Thoracic aorta (tissue), 2 donors: ENCODE measurements around the gene BMPR1A. TPM values are rescaled to one million over a fixed set of nuclear protein-coding genes. Genes with fewer than 3 reads are reported as not detected.

Source experiments
- ATAC-seq: fragments of 150-250 bp; one replicate; pipeline ENCODE4 v1.8.0; 2017; ENCODE audit warnings: low read depth; ENCODE audit not compliant: insufficient number of reproducible peaks, low FRiP score
- DNase-seq: peaks from one replicate; pipeline ENCODE4 v3.0.0-alpha.2; 2020; ENCODE audit warnings: low spot score
- H3K27ac ChIP-seq, 2 donors: fragments of 200-600 bp; sonication (generic); 1 replicate in 1 of 2; 2 replicates in 1 of 2; pipeline ENCODE4 v1.5.1; 2016; ENCODE audit warnings: mild to moderate bottlenecking in 2 of 2, moderate library complexity in 2 of 2
- H3K27me3 ChIP-seq: fragments of 200-600 bp; sonication (generic); replicated peaks from 2 replicates; pipeline ENCODE4 v1.6.0; 2016; ENCODE audit warnings: mild to moderate bottlenecking; ENCODE audit not compliant: insufficient read depth
- H3K36me3 ChIP-seq: fragments of 200-600 bp; sonication (generic); one replicate; pipeline ENCODE4 v1.5.1; 2016
- H3K4me1 ChIP-seq, 2 donors: fragments of 200-600 bp; sonication (generic); 1 replicate in 1 of 2; 2 replicates in 1 of 2; pipeline versions ENCODE4 v1.5.1 to v1.6.0; 2016; ENCODE audit warnings: low read depth in 2 of 2, mild to moderate bottlenecking in 1 of 2; ENCODE audit not compliant: control insufficient read depth in 1 of 2
- H3K4me3 ChIP-seq: fragments of 200-600 bp; sonication (generic); 2 replicates; pipeline ENCODE4 v1.5.1; 2016; ENCODE audit warnings: mild to moderate bottlenecking
- H3K9me3 ChIP-seq: fragments of 200-600 bp; sonication (generic); 2 replicates; pipeline ENCODE4 v1.5.1; 2016
- total RNA-seq, 2 donors: library from RNA; depleted of rRNA; stranded (reverse); fragments of >200 nt; gene quantifications; one replicate each; pipeline versions ENCODE4 v1.1.0 to v1.2.3, GENCODE V29; 2016
- TF ChIP-seq, protein P1 (sequence below): fragments of 200-600 bp; sonication (generic); IDR thresholded peaks from one replicate; pipeline ENCODE4 v1.5.1; 2019; ENCODE audit warnings: antibody characterized with exemption

BMPR1A gene
- total RNA-seq, 2 donors from 2014 or later, result 69.0 to 130 TPM

DNA sequence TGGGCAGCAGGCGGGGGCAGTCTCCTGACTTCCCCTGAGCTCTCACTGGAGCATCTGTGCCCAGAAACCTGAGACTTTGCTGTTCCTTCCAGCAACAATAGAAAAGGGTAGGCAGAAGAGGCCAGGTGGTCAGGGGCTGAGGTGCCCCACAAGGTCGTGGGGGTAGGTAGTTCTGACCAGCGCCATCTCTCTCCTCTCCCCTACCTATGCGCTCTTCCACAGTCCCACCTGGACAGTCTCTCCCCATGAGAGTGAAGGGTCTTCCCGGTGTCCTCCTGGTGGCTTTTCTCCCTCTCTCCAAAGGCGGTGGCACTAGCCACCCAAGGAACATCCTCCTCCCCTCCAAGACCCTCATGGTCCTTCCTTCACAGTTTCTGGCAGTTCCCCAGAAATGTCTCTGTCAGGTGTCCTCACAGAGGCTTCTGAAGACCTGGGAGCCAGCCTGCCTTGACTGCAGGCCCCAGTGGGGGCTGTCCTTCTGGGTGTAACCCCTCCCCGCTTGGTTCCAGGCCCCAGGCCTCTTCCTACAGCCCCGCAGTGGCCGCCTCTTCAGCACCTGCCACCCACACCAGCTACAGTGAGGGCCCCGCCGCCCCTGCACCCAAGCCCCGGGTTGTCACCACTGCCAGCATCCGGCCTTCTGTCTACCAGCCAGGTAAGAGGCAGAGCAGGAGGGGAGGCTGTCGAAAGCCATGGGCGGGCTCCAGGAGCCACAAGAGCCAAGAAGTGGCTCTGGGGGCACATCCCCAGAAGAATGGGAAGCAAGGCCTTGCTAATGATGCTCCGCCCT is 46.8 kb upstream of the BMPR1A start:
- no peak overlapping the region for H3K4me3 ChIP-seq
- H3K4me1 ChIP-seq, result peaks cover 6 to 18% of the 10 kb centered on the region in 2 donors
- H3K9me3 ChIP-seq, result no peaks in the 10 kb centered on the region
- no peaks in the 10 kb centered on the region for H3K27me3 ChIP-seq
- ATAC-seq (no peak), DNase-seq (no peak)
- H3K36me3 ChIP-seq, result peaks cover 28% of the 10 kb centered on the region
- H3K27ac ChIP-seq, result peak overlapping the region in 1 of 2 donors; percentile 89
- TF ChIP-seq, protein P1, sequence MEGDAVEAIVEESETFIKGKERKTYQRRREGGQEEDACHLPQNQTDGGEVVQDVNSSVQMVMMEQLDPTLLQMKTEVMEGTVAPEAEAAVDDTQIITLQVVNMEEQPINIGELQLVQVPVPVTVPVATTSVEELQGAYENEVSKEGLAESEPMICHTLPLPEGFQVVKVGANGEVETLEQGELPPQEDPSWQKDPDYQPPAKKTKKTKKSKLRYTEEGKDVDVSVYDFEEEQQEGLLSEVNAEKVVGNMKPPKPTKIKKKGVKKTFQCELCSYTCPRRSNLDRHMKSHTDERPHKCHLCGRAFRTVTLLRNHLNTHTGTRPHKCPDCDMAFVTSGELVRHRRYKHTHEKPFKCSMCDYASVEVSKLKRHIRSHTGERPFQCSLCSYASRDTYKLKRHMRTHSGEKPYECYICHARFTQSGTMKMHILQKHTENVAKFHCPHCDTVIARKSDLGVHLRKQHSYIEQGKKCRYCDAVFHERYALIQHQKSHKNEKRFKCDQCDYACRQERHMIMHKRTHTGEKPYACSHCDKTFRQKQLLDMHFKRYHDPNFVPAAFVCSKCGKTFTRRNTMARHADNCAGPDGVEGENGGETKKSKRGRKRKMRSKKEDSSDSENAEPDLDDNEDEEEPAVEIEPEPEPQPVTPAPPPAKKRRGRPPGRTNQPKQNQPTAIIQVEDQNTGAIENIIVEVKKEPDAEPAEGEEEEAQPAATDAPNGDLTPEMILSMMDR, result no peak

DNA sequence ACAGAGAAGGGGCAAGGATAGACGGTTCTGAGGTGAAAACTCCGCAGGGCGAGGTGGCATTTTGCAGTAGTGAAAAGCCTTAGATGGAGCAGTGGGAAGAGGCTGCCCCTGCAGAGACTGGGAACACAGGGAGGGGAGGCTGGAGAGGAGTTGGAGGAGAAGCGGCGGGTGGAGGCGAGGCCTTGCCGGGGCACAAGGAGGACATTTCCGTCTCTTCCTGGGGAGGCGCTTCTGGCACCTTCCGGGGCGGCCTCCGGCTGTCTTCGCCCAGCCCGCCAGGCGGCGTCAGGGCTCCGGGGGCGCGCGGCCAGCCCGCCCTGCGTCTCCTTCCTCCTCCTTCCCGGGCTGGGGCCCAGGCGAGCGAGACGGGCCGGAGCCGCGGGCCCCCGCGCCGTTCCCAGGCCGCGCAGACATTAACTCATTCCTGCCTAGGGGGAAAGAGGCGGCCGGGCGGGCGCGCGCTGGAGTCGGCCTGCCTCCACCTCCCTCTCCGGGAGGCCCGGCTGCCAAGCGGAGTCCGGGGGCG is 45.4 kb upstream of the BMPR1A start:
- Histone ChIP-seq H3K9me3 (no peaks in the 10 kb centered on the region), H3K27me3 (no peaks in the 10 kb centered on the region), H3K4me3 (peak overlapping the region; percentile 87), H3K4me1 (peaks cover 6 to 18% of the 10 kb centered on the region in 2 donors), H3K27ac (peak overlapping the region; percentile 93 to 96), H3K36me3 (peaks cover 28% of the 10 kb centered on the region)
- TF ChIP-seq, protein P1, result peak; percentile 91
- DNase-seq (no peak), ATAC-seq (peak; percentile 83)

DNA sequence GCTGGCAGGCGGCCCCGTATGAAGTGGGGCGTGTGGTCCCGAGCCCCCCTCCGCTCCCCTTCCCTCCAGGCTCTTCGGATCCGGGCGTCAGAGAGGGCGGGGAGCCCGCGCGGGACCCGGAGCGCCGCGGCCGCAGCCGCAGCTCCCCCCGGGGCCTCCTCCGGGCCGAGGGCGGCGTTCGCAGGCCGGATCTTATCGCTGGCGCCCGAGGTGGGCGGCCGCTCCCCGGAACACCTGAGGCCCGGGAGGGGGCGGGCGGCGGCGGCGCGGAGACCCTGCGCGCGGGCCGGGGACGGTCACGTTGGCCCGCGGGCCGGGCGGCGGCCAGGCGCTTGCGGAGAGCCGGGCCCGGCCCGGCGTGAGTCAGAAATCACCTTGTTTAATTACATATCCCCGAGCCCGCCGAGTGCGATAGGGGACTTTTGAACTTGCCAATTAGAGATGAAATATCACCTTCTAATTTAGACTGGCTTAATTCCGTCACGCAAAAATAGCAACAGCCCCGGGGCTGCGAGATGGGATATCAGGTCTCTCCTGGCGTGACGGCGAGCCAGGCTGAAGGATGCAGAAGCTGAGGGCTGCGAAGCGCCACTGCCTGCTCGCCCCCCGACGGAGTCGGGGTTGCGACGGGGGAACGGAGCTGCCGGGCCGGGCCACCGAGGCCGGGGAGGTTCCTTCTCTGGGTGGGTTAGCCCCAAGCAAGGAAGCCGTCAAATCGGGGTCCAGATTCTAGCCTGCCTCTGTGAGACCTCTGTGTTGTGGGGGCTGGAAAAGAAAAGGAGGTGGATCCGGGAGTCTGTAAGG is 44.7 kb upstream of the BMPR1A start:
- DNase-seq, result no peak
- Histone ChIP-seq H3K9me3 (no peaks in the 10 kb centered on the region), H3K27ac (peak overlapping the region; percentile 93 to 96), H3K4me1 (peaks cover 6 to 18% of the 10 kb centered on the region in 2 donors), H3K36me3 (peaks cover 27% of the 10 kb centered on the region), H3K27me3 (no peaks in the 10 kb centered on the region), H3K4me3 (peak overlapping the region; percentile 87)
- TF ChIP-seq, protein P1, result no peak
- ATAC-seq, result peak; percentile 24

DNA sequence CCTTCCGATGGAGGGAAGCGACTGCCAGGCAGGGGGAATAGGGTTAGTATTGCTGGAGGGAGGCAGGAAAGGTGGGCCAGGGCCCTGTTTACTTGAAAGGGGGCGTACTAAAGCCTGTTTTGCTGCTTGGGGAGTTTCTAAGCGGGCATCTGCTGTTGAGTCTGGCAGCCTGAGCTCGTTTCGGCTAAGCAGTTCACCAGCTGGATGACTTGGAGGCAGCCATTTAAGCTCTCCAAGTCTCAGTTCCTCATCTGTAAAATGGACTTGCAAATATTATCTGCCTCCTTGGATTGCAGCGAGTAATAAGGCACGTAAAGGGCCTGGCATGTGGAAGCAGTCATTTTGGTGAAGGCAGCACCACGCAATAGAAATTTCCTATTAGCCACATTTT is 44.1 kb upstream of the BMPR1A start:
- H3K36me3 ChIP-seq, result peaks cover 30% of the 10 kb centered on the region
- H3K27me3 ChIP-seq, result no peaks in the 10 kb centered on the region
- TF ChIP-seq, protein P1, result no peak
- peaks cover 6 to 18% of the 10 kb centered on the region in 2 donors for H3K4me1 ChIP-seq
- peak overlapping the region; percentile 87 for H3K4me3 ChIP-seq
- no peak for DNase-seq
- no peaks in the 10 kb centered on the region for H3K9me3 ChIP-seq
- peak overlapping the region; percentile 93 to 96 for H3K27ac ChIP-seq
- no peak for ATAC-seq
